T-cell (primary cell): ENCODE data around the gene APCDD1. TPM values are rescaled to one million over a fixed set of nuclear protein-coding genes. Genes with fewer than 3 reads are reported as not detected.

Source experiments
- ATAC-seq, 4 experiments: fragments of 200-7000 bp in 3 of 4; fragments of 150-1000 bp in 1 of 4; cut with Tn5 transposase; replicated peaks in 1 of 4; 1 replicate in 3 of 4; 2 replicates in 1 of 4; pipeline ENCODE4 v1.10.0; 2021; ENCODE audit warnings: moderate library complexity in 3 of 4, mild to moderate bottlenecking in 2 of 4, moderate number of reproducible peaks in 1 of 4
- CTCF ChIA-PET, 2 donors: fragments of 300-600 bp; sonication (Branson Sonifier 250); formaldehyde crosslinking; loops; one replicate each; lab custom pipeline; 2022; ENCODE audit warnings: antibody characterized with exemption in 2 of 2; lab: Charles Lee
- POLR2A ChIA-PET, 2 donors: fragments of 300-600 bp; sonication (Branson Sonifier 250); formaldehyde crosslinking; loops; one replicate each; lab custom pipeline; 2022; ENCODE audit warnings: antibody characterized with exemption in 2 of 2; lab: Charles Lee
- DNase-seq, 35 experiments: peaks; one replicate each; pipeline versions ENCODE4 v3.0.0 to v3.0.0-alpha.2; 2013 to 2023
- H3K27ac ChIP-seq: one replicate; pipeline ENCODE4 v1.5.1; 2013; ENCODE audit warnings: low read length
- H3K27me3 ChIP-seq, 2 experiments: replicated peaks in 1 of 2; 1 replicate in 1 of 2; 2 replicates in 1 of 2; pipeline versions ENCODE4 v1.6.1 to v1.7.0; 2013; ENCODE audit warnings: low read length in 1 of 2, mixed read lengths in 1 of 2; ENCODE audit not compliant: control insufficient read depth in 2 of 2, insufficient read depth in 2 of 2; ENCODE audit errors: extremely low read depth in 1 of 2
- H3K36me3 ChIP-seq, 2 donors: 1 replicate in 1 of 2; 2 replicates in 1 of 2; pipeline versions ENCODE4 v1.6.1 to v1.7.0; 2013; ENCODE audit warnings: low read length in 1 of 2; ENCODE audit not compliant: control insufficient read depth in 2 of 2, insufficient read depth in 1 of 2; ENCODE audit errors: extremely low read depth in 1 of 2
- H3K4me1 ChIP-seq, 2 experiments: 1 replicate in 1 of 2; 2 replicates in 1 of 2; pipeline versions ENCODE4 v1.6.1 to v1.7.0; 2013; ENCODE audit warnings: low read length in 2 of 2, mixed read lengths in 1 of 2; ENCODE audit not compliant: insufficient read depth in 2 of 2, control insufficient read depth in 1 of 2; ENCODE audit errors: extremely low read depth in 1 of 2
- H3K4me3 ChIP-seq, 2 donors: 1 replicate in 1 of 2; 2 replicates in 1 of 2; pipeline versions ENCODE4 v1.5.1 to v1.7.0; 2013; ENCODE audit warnings: mild to moderate bottlenecking in 2 of 2, low read length in 1 of 2, moderate library complexity in 1 of 2; ENCODE audit not compliant: control insufficient read depth in 1 of 2; ENCODE audit errors: extremely low read depth in 1 of 2
- H3K9me3 ChIP-seq: 2 replicates; pipeline ENCODE4 v1.7.0; 2013
- H3K27ac Mint-ChIP-seq, 2 donors: one replicate each; pipeline ENCODE4 v1.8.0; 2020 to 2021; ENCODE audit warnings: mild to moderate bottlenecking in 2 of 2, mixed read lengths in 2 of 2
- H3K27me3 Mint-ChIP-seq, 2 donors: one replicate each; pipeline ENCODE4 v1.8.0; 2021 to 2022; ENCODE audit warnings: mixed read lengths in 2 of 2
- H3K36me3 Mint-ChIP-seq: one replicate; pipeline ENCODE4 v1.8.0; 2021; ENCODE audit warnings: mixed read lengths
- H3K4me1 Mint-ChIP-seq, 3 donors: one replicate each; pipeline ENCODE4 v1.8.0; 2020 to 2022; ENCODE audit warnings: mixed read lengths in 3 of 3, mild to moderate bottlenecking in 1 of 3
- H3K4me3 Mint-ChIP-seq, 3 donors: one replicate each; pipeline ENCODE4 v1.8.0; 2020 to 2022; ENCODE audit warnings: mild to moderate bottlenecking in 3 of 3, mixed read lengths in 3 of 3, moderate library complexity in 3 of 3
- H3K9me3 Mint-ChIP-seq, 3 donors: one replicate each; pipeline ENCODE4 v1.8.0; 2020 to 2022; ENCODE audit warnings: mixed read lengths in 3 of 3
- WGBS: methylation state at CpG from one replicate; pipeline ENCODE4 v1.1.5; 2013; ENCODE audit warnings: missing lambda C conversion rate; ENCODE audit not compliant: insufficient coverage; 5-methylcytosine and 5-hydroxymethylcytosine counted together
- total RNA-seq, 35 experiments: library from RNA in 6 of 35; stranded (reverse) in 6 of 35; fragments of 120-200 nt in 1 of 35; gene quantifications; one replicate each; pipeline versions ENCODE4 v1.2.1 to v1.2.4 and lab custom pipeline; 2013 to 2026

Gene APCDD1
- total RNA-seq, 5 donors from 2014 or later (not counting 1 experiment from before 2014, with no cell fraction given), result 0.32 to 0.62 (median 0.38) TPM; not detected in 2

- Histone ChIP-seq H3K4me1 (peaks cover 11 to 24% of the 10 kb centered on the region in 2 experiments), H3K4me3 (peak overlapping the region; percentile 63 to 80), H3K27ac (no peak overlapping the region), H3K27me3 (peaks cover 0 to 6% of the 10 kb centered on the region in 2 experiments), H3K36me3 (no peaks in the 10 kb centered on the region), H3K9me3 (no peaks in the 10 kb centered on the region)
- Mint-ChIP-seq H3K4me1 (peaks cover 50 to 53% (median 50%) of the 10 kb centered on the region in 3 donors), H3K27me3 (peaks cover 0 to 3% of the 10 kb centered on the region in 2 donors), H3K36me3 (peaks cover 1% of the 10 kb centered on the region), H3K9me3 (no peaks in the 10 kb centered on the region), H3K4me3 (peak overlapping the region; percentile 97 to 99 (median 99)), H3K27ac (peak overlapping the region; percentile 96 to 97)
- POLR2A ChIA-PET, result interaction anchor here (0.6 to 0.9 kb wide), 2 partner anchors 36 to 610 kb away, joined by 3 to 5 read pairs; no protein-coding TSS in a partner anchor
- ATAC-seq, result no peak
- CTCF ChIA-PET, result interaction anchor here in 1 of 2 donors (1.0 to 1.5 kb wide), 3 partner anchors 10 to 610 kb away, joined by 3 to 6 read pairs (median 3); no protein-coding TSS in a partner anchor
- WGBS, result no CpG with 5 or more reads among the region's 7 CpGs
- no peak for DNase-seq
These were observed 70.9 kb downstream of the APCDD1 start for GRCh38 chr18:10525371-10525691.

- Histone ChIP-seq H3K27ac (peak within 1 kb of the TSS; percentile 69), H3K4me1 (peaks cover 13 to 25% of the 10 kb centered on the region in 2 experiments), H3K27me3 (peaks cover 0 to 3% of the 10 kb centered on the region in 2 experiments), H3K9me3 (no peaks in the 10 kb centered on the region), H3K36me3 (peaks cover 0 to 3% of the 10 kb centered on the region in 2 donors), H3K4me3 (peak within 1 kb of the TSS; percentile 63 to 80)
- ChIA-PET POLR2A (interaction anchor here (0.6 to 0.9 kb wide), 2 partner anchors 37 to 611 kb away, joined by 3 to 5 read pairs; no protein-coding TSS in a partner anchor), CTCF (interaction anchor here in 1 of 2 donors (1.0 to 1.5 kb wide), 4 partner anchors 9 to 1868 kb away, joined by 3 to 6 read pairs (median 3); no protein-coding TSS in a partner anchor)
- Mint-ChIP-seq H3K27ac (peak within 1 kb of the TSS; percentile 96 to 97), H3K36me3 (peaks cover 3% of the 10 kb centered on the region), H3K4me1 (peaks cover 56 to 59% (median 56%) of the 10 kb centered on the region in 3 donors), H3K27me3 (peaks cover 0 to 3% of the 10 kb centered on the region in 2 donors), H3K4me3 (peak within 1 kb of the TSS; percentile 97 to 99 (median 99)), H3K9me3 (no peaks in the 10 kb centered on the region)
- under 1% methylated on average over 65 of the region's 68 CpGs for WGBS
- ATAC-seq, result peak; percentile 85 to 91 (median 90)
- peak; percentile 79 to 96 (median 87) for DNase-seq
These were observed 71.5 kb downstream of the APCDD1 start, which contains the start of gene NAPG for GRCh38 chr18:10525697-10526560. NAPG (plus strand) TSS chr18:10526027; CDS start chr18:10526103, 76 bp downstream.

GRCh38 chr18:10526561-10526949, 72.1 kb downstream of the APCDD1 start:
- Histone ChIP-seq H3K27ac (peak overlapping the region; percentile 69), H3K4me1 (peaks cover 13 to 25% of the 10 kb centered on the region in 2 experiments), H3K9me3 (no peaks in the 10 kb centered on the region), H3K36me3 (peaks cover 0 to 3% of the 10 kb centered on the region in 2 donors), H3K4me3 (peak overlapping the region; percentile 63 to 80), H3K27me3 (no peaks in the 10 kb centered on the region)
- H3K4me1 Mint-ChIP-seq, result peaks cover 56 to 61% (median 57%) of the 10 kb centered on the region in 3 donors
- POLR2A ChIA-PET, result no interaction called here
- peak overlapping the region; percentile 79 to 89 for H3K27ac Mint-ChIP-seq
- H3K36me3 Mint-ChIP-seq, result peaks cover 3% of the 10 kb centered on the region
- peaks cover 0 to 2% of the 10 kb centered on the region in 2 donors for H3K27me3 Mint-ChIP-seq
- H3K9me3 Mint-ChIP-seq, result no peaks in the 10 kb centered on the region
- peak overlapping the region; percentile 97 to 99 (median 99) for H3K4me3 Mint-ChIP-seq
- WGBS, result 14% methylated on average over 10 of the region's 11 CpGs
- CTCF ChIA-PET, result interaction anchor here (0.6 to 1.0 kb wide), 3 partner anchors 965 to 1883 kb away, joined by 3 to 4 read pairs (median 3); no protein-coding TSS in a partner anchor
- no peak for DNase-seq
- peak in 1 of 4 experiments; percentile 2 for ATAC-seq

GRCh38 chr18:10528439-10528838, 74.0 kb downstream of the APCDD1 start:
- peak overlapping the region; percentile 17 to 97 (median 34) for H3K4me3 Mint-ChIP-seq
- H3K27me3 Mint-ChIP-seq, result no peaks in the 10 kb centered on the region
- no peak for DNase-seq
- Histone ChIP-seq H3K4me3 (no peak overlapping the region), H3K4me1 (peaks cover 13 to 25% of the 10 kb centered on the region in 2 experiments), H3K36me3 (peaks cover 0 to 3% of the 10 kb centered on the region in 2 donors), H3K27me3 (no peaks in the 10 kb centered on the region), H3K27ac (no peak overlapping the region), H3K9me3 (no peaks in the 10 kb centered on the region)
- H3K9me3 Mint-ChIP-seq, result no peaks in the 10 kb centered on the region
- ATAC-seq, result no peak
- peaks cover 6% of the 10 kb centered on the region for H3K36me3 Mint-ChIP-seq
- ChIA-PET POLR2A (no interaction called here), CTCF (no interaction called here)
- peaks cover 57 to 65% (median 61%) of the 10 kb centered on the region in 3 donors for H3K4me1 Mint-ChIP-seq
- H3K27ac Mint-ChIP-seq, result peak overlapping the region; percentile 34 to 41
- 69% methylated on average over 3 of the region's 3 CpGs for WGBS

- H3K27me3 ChIP-seq, result no peaks in the 10 kb centered on the region
- ChIA-PET POLR2A (no interaction called here), CTCF (no interaction called here)
- Mint-ChIP-seq H3K27me3 (no peaks in the 10 kb centered on the region), H3K9me3 (no peaks in the 10 kb centered on the region), H3K36me3 (peaks cover 11% of the 10 kb centered on the region), H3K4me3 (peak overlapping the region in 1 of 3 donors; percentile 22), H3K27ac (peak overlapping the region; percentile 64 to 76), H3K4me1 (peaks cover 49 to 60% (median 55%) of the 10 kb centered on the region in 3 donors)
- ATAC-seq (no peak), DNase-seq (no peak)
- H3K9me3 ChIP-seq, result no peaks in the 10 kb centered on the region
- peaks cover 13 to 25% of the 10 kb centered on the region in 2 experiments for H3K4me1 ChIP-seq
- H3K36me3 ChIP-seq, result peaks cover 0 to 11% of the 10 kb centered on the region in 2 donors
- H3K4me3 ChIP-seq, result no peak overlapping the region
- H3K27ac ChIP-seq, result no peak overlapping the region
- 50% methylated on average over 2 of the region's 3 CpGs for WGBS
These were observed 75.6 kb downstream of the APCDD1 start for GRCh38 chr18:10530002-10530401.

GRCh38 chr18:10530852-10531251, 76.4 kb downstream of the APCDD1 start:
- Histone ChIP-seq H3K4me3 (no peak overlapping the region), H3K27me3 (no peaks in the 10 kb centered on the region), H3K4me1 (peaks cover 7 to 23% of the 10 kb centered on the region in 2 experiments), H3K36me3 (peaks cover 0 to 11% of the 10 kb centered on the region in 2 donors), H3K27ac (no peak overlapping the region), H3K9me3 (no peaks in the 10 kb centered on the region)
- POLR2A ChIA-PET, result interaction anchor here in 1 of 2 donors (0.6 kb wide), 1 partner anchor 26 kb away, joined by 3 read pairs; no protein-coding TSS in a partner anchor
- ATAC-seq (no peak), DNase-seq (no peak)
- no peaks in the 10 kb centered on the region for H3K27me3 Mint-ChIP-seq
- CTCF ChIA-PET, result no interaction called here
- peak overlapping the region; percentile 64 to 76 for H3K27ac Mint-ChIP-seq
- no CpG with 5 or more reads among the region's 3 CpGs for WGBS
- H3K4me1 Mint-ChIP-seq, result peaks cover 44 to 51% (median 50%) of the 10 kb centered on the region in 3 donors
- no peaks in the 10 kb centered on the region for H3K9me3 Mint-ChIP-seq
- H3K36me3 Mint-ChIP-seq, result peaks cover 14% of the 10 kb centered on the region
- peak overlapping the region in 2 of 3 donors; percentile 2 to 13 for H3K4me3 Mint-ChIP-seq
